K562 (cell line): ENCODE results near the gene GPC2. TPM values are rescaled to one million over a fixed set of nuclear protein-coding genes. Genes with fewer than 3 reads are reported as not detected.
A peak's percentile ranks its signal among the peaks of the same experiment; 100 is the strongest.

Source experiments
- CBX3 ChIP-seq, 2 experiments: IDR thresholded peaks; 1 replicate in 1 of 2; 2 replicates in 1 of 2; pipeline ENCODE4 v1.6.1; 2012; ENCODE audit warnings: inconsistent platforms in 2 of 2, low read length in 2 of 2, borderline replicate concordance in 1 of 2, control low read depth in 1 of 2
- CLOCK ChIP-seq: fragments of 250-450 bp; sonication (Bioruptor Pico); IDR thresholded peaks from 2 replicates; pipeline ENCODE4 v1.4.0; 2020; ENCODE audit warnings: mild to moderate bottlenecking, moderate library complexity, borderline replicate concordance
- CUX1 ChIP-seq: fragments of 200-800 bp; sonication (Bioruptor generic); IDR thresholded peaks from 2 replicates; pipeline ENCODE4 v1.6.1; 2016; ENCODE audit warnings: missing genetic modification characterization, missing compliant biosample characterization
- DACH1 ChIP-seq: fragments of 450-650 bp; IDR thresholded peaks from 2 replicates; pipeline ENCODE4 v1.6.1; 2018; ENCODE audit not compliant: partially characterized antibody
- GTF2A2 ChIP-seq: IDR thresholded peaks from 2 replicates; pipeline ENCODE4 v1.6.1; 2016; ENCODE audit warnings: mild to moderate bottlenecking, missing genetic modification characterization, missing compliant biosample characterization
- HNRNPK ChIP-seq: fragments of 200-400 bp; formaldehyde crosslinking; IDR thresholded peaks from one replicate; pipeline ENCODE4 v1.6.1; 2018; ENCODE audit warnings: mild to moderate bottlenecking, low read depth, low read length; ENCODE audit not compliant: poor library complexity, severe bottlenecking
- NONO ChIP-seq, 2 experiments: fragments of 200-400 bp in 1 of 2; fragments of 450-650 bp in 1 of 2; formaldehyde crosslinking in 1 of 2; IDR thresholded peaks; 2 replicates each; pipeline ENCODE4 v1.6.1; 2017; ENCODE audit warnings: low read depth in 2 of 2, mild to moderate bottlenecking in 2 of 2, moderate library complexity in 2 of 2, low read length in 1 of 2
- ZBTB40 ChIP-seq, 2 experiments: fragments of 450-650 bp in 1 of 2; sonication (generic) in 1 of 2; formaldehyde crosslinking in 1 of 2; IDR thresholded peaks; 2 replicates each; pipeline versions ENCODE4 v1.7.1 to v1.9.0; 2016 to 2022; ENCODE audit warnings: inconsistent platforms in 1 of 2, mild to moderate bottlenecking in 1 of 2, missing genetic modification reagents in 1 of 2
- polyA plus RNA-seq, 8 experiments: library from polyadenylated mRNA; depleted of rRNA in 4 of 8; stranded (reverse) in 5 of 8; unstranded in 3 of 8; fragments of >200 nt; fragmentation: Nextera tagmentation in 2 of 8; fragmentation: Illumina TruSeq in 1 of 8; extraction: Ambion mirVana in 2 of 8; extraction: Trizol in 1 of 8; gene quantifications; 2 replicates each; pipeline versions ENCODE4 v1.2.1 to v1.2.3, GENCODE V29; 2011 to 2014; ENCODE audit warnings: inconsistent platforms in 1 of 8, missing spikeins in 1 of 8
- total RNA-seq, 7 experiments: library from RNA; depleted of rRNA in 6 of 7; stranded (reverse); fragments of >200 nt in 6 of 7; fragmentation: Illumina TruSeq in 2 of 7; extraction: Trizol in 2 of 7; gene quantifications; 2 replicates each; pipeline versions ENCODE4 v1.2.1 to v1.2.3, GENCODE V29; 2011 to 2021; ENCODE audit warnings: low replicate concordance in 1 of 7

The GPC2 gene
- total and polyA plus RNA-seq, 9 of the 15 experiments (the other 6 are each of a cell fraction or from before 2014, with no cell fraction given) = 0.06 to 7.7 (median 1.4) TPM; not detected in 1

GRCh38 chr7:100148559-100149328, 28.4 kb downstream of the GPC2 start, which contains the start of gene LAMTOR4 (continued):
- TF ChIP-seq ZBTB40 (IDR thresholded peaks at IDR 0.05) (peak; percentile 67; the same call in 1 of the 2 replicates), ZBTB40 (CRISPR knock-in tag; IDR thresholded peaks at IDR 0.05) (no peak), GTF2A2 (tag) (no peak), CBX3 (IDR thresholded peaks at IDR 0.05; ENCODE audit: borderline replicate concordance in 1 of 2, low read length in 2 of 2) (no peak), NONO (IDR thresholded peaks at IDR 0.05; ENCODE audit: low read depth in 2 of 2, low read length in 1 of 2) (no peak), CLOCK (CRISPR knock-in tag) (peak; percentile 63; the same call in 1 of the 2 replicates), HNRNPK (no peak), CUX1 (no peak), DACH1 (no peak)
